ENCODE results near the gene LIN9. TPM values are rescaled to one million over a fixed set of nuclear protein-coding genes. Genes with fewer than 3 reads are reported as not detected.

LIN9 gene
- total RNA-seq, 4 donors from 2014 or later = 1.9 to 3.3 (median 2.6) TPM

- TF ChIP-seq POLR2A (IDR thresholded peaks at IDR 0.05) = no peak
- 72 to 75% methylated on average over 7 of the region's 7 CpGs for WGBS, 2 donors
- intact Hi-C loops (cut with DNase I) = no loop called here
Measured at GRCh38 chr1:226210571-226211176, 98.3 kb downstream of the LIN9 start.

GRCh38 chr1:226209307-226210059 is 99.5 kb downstream of the LIN9 start:
- Histone ChIP-seq H3K27ac (no peak overlapping the region), H3K9me3 (no peaks in the 10 kb centered on the region), H3K27me3 (no peaks in the 10 kb centered on the region), H3K4me1 (no peaks in the 10 kb centered on the region), H3K4me3 (replicated peaks in 1 of 3) (no peak overlapping the region), H3K36me3 (no peaks in the 10 kb centered on the region)
- no peak for TF ChIP-seq POLR2A (IDR thresholded peaks at IDR 0.05)
- no peak for TF ChIP-seq CTCF (IDR thresholded peaks at IDR 0.05)
- intact Hi-C loops (cut with DNase I) = no loop called here
- no peak for DNase-seq
- 70 to 85% methylated on average over 17 of the region's 17 CpGs for WGBS, 2 donors

More at GRCh38 chr1:226210571-226211176, 98.3 kb downstream of the LIN9 start:
- no peak overlapping the region for H3K4me3 ChIP-seq (replicated peaks in 1 of 3)
- no peak overlapping the region for H3K27ac ChIP-seq
- H3K4me1 ChIP-seq = no peaks in the 10 kb centered on the region
- H3K36me3 ChIP-seq = no peaks in the 10 kb centered on the region
- H3K27me3 ChIP-seq = no peaks in the 10 kb centered on the region
- no peaks in the 10 kb centered on the region for H3K9me3 ChIP-seq
- DNase-seq = no peak

GRCh38 chr1:226207048-226207447 is 101.9 kb downstream of the LIN9 start:
- 88 to 91% methylated on average over 5 of the region's 5 CpGs for WGBS, 2 donors
- H3K27me3 ChIP-seq = no peaks in the 10 kb centered on the region
- H3K27ac ChIP-seq = no peak overlapping the region
- no peaks in the 10 kb centered on the region for H3K9me3 ChIP-seq
- no peak for DNase-seq
- intact Hi-C loops (cut with DNase I) = no loop called here
- H3K36me3 ChIP-seq = no peaks in the 10 kb centered on the region
- no peak overlapping the region for H3K4me3 ChIP-seq (replicated peaks in 1 of 3)
- TF ChIP-seq POLR2A (IDR thresholded peaks at IDR 0.05) = no peak
- TF ChIP-seq CTCF (IDR thresholded peaks at IDR 0.05) = no peak
- H3K4me1 ChIP-seq = no peaks in the 10 kb centered on the region

GRCh38 chr1:226204198-226204597 is 104.8 kb downstream of the LIN9 start:
- DNase-seq = no peak
- Histone ChIP-seq H3K27me3 (no peaks in the 10 kb centered on the region), H3K9me3 (no peaks in the 10 kb centered on the region), H3K4me1 (no peaks in the 10 kb centered on the region), H3K27ac (no peak overlapping the region), H3K36me3 (no peaks in the 10 kb centered on the region), H3K4me3 (replicated peaks in 1 of 3) (no peak overlapping the region)
- no peak for TF ChIP-seq CTCF (IDR thresholded peaks at IDR 0.05)
- TF ChIP-seq POLR2A (IDR thresholded peaks at IDR 0.05) = no peak
- intact Hi-C loops (cut with DNase I) = no loop called here

- no peaks in the 10 kb centered on the region for H3K9me3 ChIP-seq
- 90 to 92% methylated on average over 4 of the region's 4 CpGs for WGBS, 2 donors
- DNase-seq = no peak
- H3K27me3 ChIP-seq = no peaks in the 10 kb centered on the region
- no peak overlapping the region for H3K4me3 ChIP-seq (replicated peaks in 1 of 3)
- intact Hi-C loops (cut with DNase I) = no loop called here
- H3K4me1 ChIP-seq = no peaks in the 10 kb centered on the region
- no peak overlapping the region for H3K27ac ChIP-seq
- TF ChIP-seq POLR2A (IDR thresholded peaks at IDR 0.05) (no peak), CTCF (IDR thresholded peaks at IDR 0.05) (no peak)
- no peaks in the 10 kb centered on the region for H3K36me3 ChIP-seq
Measured at GRCh38 chr1:226203655-226204054, 105.3 kb downstream of the LIN9 start.

All from thyroid gland (tissue), 4 donors.